Right lobe of liver (tissue), 4 donors: ENCODE data around the gene CPEB4.

Experiments
- CTCF ChIP-seq, 4 donors: fragments of 200-600 bp in 3 of 4; fragments of 450-650 bp in 1 of 4; IDR thresholded peaks; one replicate each; pipeline versions ENCODE4 v1.5.1 to v1.8.0; 2016 to 2022; ENCODE audit warnings: antibody characterized with exemption in 4 of 4, mild to moderate bottlenecking in 2 of 4
- POLR2A ChIP-seq: fragments of 450-650 bp; IDR thresholded peaks from one replicate; pipeline ENCODE4 v1.6.1; 2017; ENCODE audit warnings: antibody characterized with exemption, mild to moderate bottlenecking
- donor health status: DM: no; HTN: no; CAD: no.
- donor health status: DM: no; HTN: no; CAD: no.
- donor health status: DM: no; HTN: yes; CAD: no.

- no peak for TF ChIP-seq POLR2A
- no peak for TF ChIP-seq CTCF (IDR thresholded peaks at IDR 0.05)
These were observed 2.0 kb upstream of the CPEB4 start for GRCh38 chr5:173886150-173886549.
